IMR-90 (cell line): ENCODE data around the gene ZFYVE28.

Experiments used
- BHLHE40 ChIP-seq: fragments of 150-350 bp; IDR thresholded peaks from 2 replicates; pipeline ENCODE4 v1.6.1; 2016; ENCODE audit warnings: mild to moderate bottlenecking, low read depth, low read length
- CTCF ChIP-seq: conservative IDR thresholded peaks from 2 replicates; pipeline ENCODE4 v1.5.1; 2012; ENCODE audit warnings: mild to moderate bottlenecking, low read depth, low read length, improper control_type of control experiment
- FOS ChIP-seq: fragments of 150-350 bp; IDR thresholded peaks from 2 replicates; pipeline ENCODE4 v1.6.1; 2016; ENCODE audit warnings: low read depth, low read length
- POLR2A ChIP-seq: IDR thresholded peaks from 2 replicates; pipeline ENCODE4 v1.6.1; 2012; ENCODE audit warnings: mild to moderate bottlenecking, low read depth, low read length
- RFX5 ChIP-seq: IDR thresholded peaks from 2 replicates; pipeline ENCODE4 v1.8.0; 2012; ENCODE audit warnings: low read depth, mild to moderate bottlenecking, low read length, moderate library complexity
- SMC3 ChIP-seq: fragments of 150-350 bp; IDR thresholded peaks from 2 replicates; pipeline ENCODE4 v1.6.1; 2016; ENCODE audit warnings: low read depth, mild to moderate bottlenecking, antibody characterized with exemption, low read length, moderate library complexity
- USF2 ChIP-seq: fragments of 150-350 bp; IDR thresholded peaks from 2 replicates; pipeline ENCODE4 v1.6.1; 2017; ENCODE audit warnings: mild to moderate bottlenecking, antibody characterized with exemption, low read length, low read depth

- TF ChIP-seq CTCF (no peak), BHLHE40 (no peak), POLR2A (no peak), FOS (no peak), USF2 (no peak), SMC3 (no peak), RFX5 (no peak)
Measured at GRCh38 chr4:2306773-2307410, 111.6 kb downstream of the ZFYVE28 start.
